Fibroblast of lung (primary cell): ENCODE measurements around the gene SCGB1C2.

ENCODE experiments used
- EZH2 ChIP-seq: IDR thresholded peaks from 2 replicates; pipeline ENCODE4 v1.5.1; 2012; ENCODE audit warnings: low read length, control low read depth, mild to moderate bottlenecking; ENCODE audit errors: missing control alignments
- TF ChIP-seq, protein P1 (sequence below), 2 donors: IDR thresholded peaks in 1 of 2; conservative IDR thresholded peaks in 1 of 2; 1 replicate in 1 of 2; 2 replicates in 1 of 2; pipeline ENCODE4 v1.5.1; 2011 to 2012; ENCODE audit warnings: low read length in 2 of 2, control low read depth in 1 of 2, inconsistent platforms in 1 of 2, low read depth in 1 of 2, mild to moderate bottlenecking in 1 of 2

GRCh38 chr17:172401-172800 is 35.0 kb downstream of the SCGB1C2 start:
- TF ChIP-seq, protein P1, sequence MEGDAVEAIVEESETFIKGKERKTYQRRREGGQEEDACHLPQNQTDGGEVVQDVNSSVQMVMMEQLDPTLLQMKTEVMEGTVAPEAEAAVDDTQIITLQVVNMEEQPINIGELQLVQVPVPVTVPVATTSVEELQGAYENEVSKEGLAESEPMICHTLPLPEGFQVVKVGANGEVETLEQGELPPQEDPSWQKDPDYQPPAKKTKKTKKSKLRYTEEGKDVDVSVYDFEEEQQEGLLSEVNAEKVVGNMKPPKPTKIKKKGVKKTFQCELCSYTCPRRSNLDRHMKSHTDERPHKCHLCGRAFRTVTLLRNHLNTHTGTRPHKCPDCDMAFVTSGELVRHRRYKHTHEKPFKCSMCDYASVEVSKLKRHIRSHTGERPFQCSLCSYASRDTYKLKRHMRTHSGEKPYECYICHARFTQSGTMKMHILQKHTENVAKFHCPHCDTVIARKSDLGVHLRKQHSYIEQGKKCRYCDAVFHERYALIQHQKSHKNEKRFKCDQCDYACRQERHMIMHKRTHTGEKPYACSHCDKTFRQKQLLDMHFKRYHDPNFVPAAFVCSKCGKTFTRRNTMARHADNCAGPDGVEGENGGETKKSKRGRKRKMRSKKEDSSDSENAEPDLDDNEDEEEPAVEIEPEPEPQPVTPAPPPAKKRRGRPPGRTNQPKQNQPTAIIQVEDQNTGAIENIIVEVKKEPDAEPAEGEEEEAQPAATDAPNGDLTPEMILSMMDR (conservative IDR thresholded peaks at IDR 0.05 in 1 of 2, IDR thresholded peaks at IDR 0.05 in 1 of 2; ENCODE audit: low read depth in 1 of 2, low read length in 2 of 2), result no peak
- TF ChIP-seq EZH2, result no peak
